HG03066 (cell line): Measurements from ENCODE around the gene GFOD2.

Source experiments
- ATAC-seq: cut with Tn5 transposase; IDR thresholded peaks from one replicate; pipeline ENCODE4 v1.9.1; 2021; ENCODE audit warnings: low read depth; ENCODE audit not compliant: unreplicated experiment

GFOD2 gene

GRCh38 chr16:67733734-67734470 is 14.8 kb upstream of the GFOD2 start:
- no peak for ATAC-seq

- no peak for ATAC-seq
Observed at GRCh38 chr16:67731753-67732095, 12.6 kb upstream of the GFOD2 start.

GRCh38 chr16:67731071-67731752 is 12.1 kb upstream of the GFOD2 start:
- ATAC-seq: no peak

GRCh38 chr16:67730326-67730725 is 11.2 kb upstream of the GFOD2 start:
- ATAC-seq: no peak

GRCh38 chr16:67729636-67730248 is 10.6 kb upstream of the GFOD2 start:
- ATAC-seq: no peak

GRCh38 chr16:67727521-67728485 is 8.7 kb upstream of the GFOD2 start:
- no peak for ATAC-seq

- ATAC-seq: no peak
Observed at GRCh38 chr16:67726106-67727034, 7.3 kb upstream of the GFOD2 start.

- ATAC-seq: no peak
Observed at GRCh38 chr16:67723911-67724305, 4.8 kb upstream of the GFOD2 start.

- ATAC-seq: no peak
Observed at GRCh38 chr16:67723151-67723910, 4.2 kb upstream of the GFOD2 start.

- no peak for ATAC-seq
Observed at GRCh38 chr16:67720236-67720635, 1.1 kb upstream of the GFOD2 start.

GRCh38 chr16:67719778-67720144 is 645 bp upstream of the GFOD2 start:
- no peak for ATAC-seq

GRCh38 chr16:67718668-67719047 is 458 bp downstream of the GFOD2 start:
- ATAC-seq: no peak

GRCh38 chr16:67716097-67716496 is 3.0 kb downstream of the GFOD2 start:
- ATAC-seq: no peak

GRCh38 chr16:67714522-67714921 is 4.6 kb downstream of the GFOD2 start:
- no peak for ATAC-seq

GRCh38 chr16:67713647-67714273 is 5.4 kb downstream of the GFOD2 start:
- no peak for ATAC-seq

GRCh38 chr16:67710607-67711006 is 8.5 kb downstream of the GFOD2 start:
- ATAC-seq: no peak

GRCh38 chr16:67709050-67709449 is 10.1 kb downstream of the GFOD2 start:
- no peak for ATAC-seq

- no peak for ATAC-seq
Observed at GRCh38 chr16:67708368-67708771, 10.7 kb downstream of the GFOD2 start.

GRCh38 chr16:67707790-67708189 is 11.3 kb downstream of the GFOD2 start:
- ATAC-seq: no peak
